Colonic mucosa (tissue), 4 donors: ENCODE measurements around the gene KCNN3. TPM values are rescaled to one million over a fixed set of nuclear protein-coding genes. Genes with fewer than 3 reads are reported as not detected.

Source experiments
- DNase-seq: peaks from one replicate; pipeline ENCODE4 v3.0.0-alpha.2; 2020
- H3K27ac ChIP-seq: fragments of 200-600 bp; one replicate; pipeline ENCODE4 v1.8.0; 2021
- H3K27me3 ChIP-seq: fragments of 200-600 bp; one replicate; pipeline ENCODE4 v1.8.0; 2021
- H3K36me3 ChIP-seq: fragments of 200-600 bp; one replicate; pipeline ENCODE4 v1.8.0; 2021
- H3K4me1 ChIP-seq: fragments of 200-600 bp; one replicate; pipeline ENCODE4 v1.8.0; 2021; ENCODE audit warnings: mild to moderate bottlenecking
- H3K4me3 ChIP-seq: fragments of 200-600 bp; one replicate; pipeline ENCODE4 v1.8.0; 2021
- H3K9ac ChIP-seq, 2 donors: one replicate each; pipeline ENCODE4 v1.7.0; 2013; ENCODE audit warnings: control low read depth in 2 of 2, low read depth in 2 of 2, low read length in 2 of 2
- H3K9me3 ChIP-seq: fragments of 200-600 bp; one replicate; pipeline ENCODE4 v1.8.0; 2021
- CTCF ChIP-seq: fragments of 200-600 bp; IDR thresholded peaks from one replicate; pipeline ENCODE4 v1.8.0; 2022; ENCODE audit warnings: antibody characterized with exemption, mild to moderate bottlenecking
- intact Hi-C: fragments of 100-400 bp; cut with DNase I; formaldehyde crosslinking; loops from one replicate; pipeline ENCODE4 v1.14.1; 2022
- total RNA-seq, 2 donors: library from RNA; stranded (reverse); fragmentation: NEBNext Ultra II Directional in 1 of 2; extraction: Animal tissue kit (Norgen Biotek cat#: 25700) in 1 of 2; gene quantifications; one replicate each; pipeline ENCODE4 v1.2.1, GENCODE V29; 2021
- donor health status: healthy.
- donor health status: DM: no; HTN: no; CAD: no.
- donor health status: DM: no; HTN: no; CAD: no.

KCNN3 gene
- total RNA-seq, 2 donors from 2014 or later: 0.99 to 2.5 TPM

- no peak for TF ChIP-seq CTCF
- H3K9ac ChIP-seq: no peak overlapping the region
- no peaks in the 10 kb centered on the region for H3K9me3 ChIP-seq
- no peaks in the 10 kb centered on the region for H3K36me3 ChIP-seq
- DNase-seq: no peak
- H3K27ac ChIP-seq: no peak overlapping the region
- no peaks in the 10 kb centered on the region for H3K27me3 ChIP-seq
- intact Hi-C loops: no loop called here
- no peaks in the 10 kb centered on the region for H3K4me1 ChIP-seq
- H3K4me3 ChIP-seq: no peak overlapping the region
These were observed 83.1 kb downstream of the KCNN3 start for GRCh38 chr1:154786804-154787570.

- Histone ChIP-seq H3K27me3 (no peaks in the 10 kb centered on the region), H3K27ac (no peak overlapping the region), H3K36me3 (no peaks in the 10 kb centered on the region), H3K4me1 (no peaks in the 10 kb centered on the region), H3K9me3 (no peaks in the 10 kb centered on the region), H3K4me3 (no peak overlapping the region), H3K9ac (no peak overlapping the region)
- intact Hi-C loops: no loop called here
- TF ChIP-seq CTCF: no peak
- no peak for DNase-seq
These were observed 85.1 kb downstream of the KCNN3 start for GRCh38 chr1:154784924-154785531.

- intact Hi-C loops: no loop called here
- Histone ChIP-seq H3K36me3 (no peaks in the 10 kb centered on the region), H3K4me1 (no peaks in the 10 kb centered on the region), H3K27ac (no peak overlapping the region), H3K27me3 (no peaks in the 10 kb centered on the region), H3K9me3 (no peaks in the 10 kb centered on the region), H3K9ac (no peak overlapping the region), H3K4me3 (no peak overlapping the region)
- DNase-seq: no peak
- no peak for TF ChIP-seq CTCF
These were observed 85.7 kb downstream of the KCNN3 start for GRCh38 chr1:154784416-154784815.

GRCh38 chr1:154783976-154784375 is 86.1 kb downstream of the KCNN3 start:
- H3K4me3 ChIP-seq: no peak overlapping the region
- H3K4me1 ChIP-seq: no peaks in the 10 kb centered on the region
- no peak overlapping the region for H3K9ac ChIP-seq
- no peaks in the 10 kb centered on the region for H3K9me3 ChIP-seq
- no peak for DNase-seq
- H3K36me3 ChIP-seq: no peaks in the 10 kb centered on the region
- H3K27ac ChIP-seq: no peak overlapping the region
- intact Hi-C loops: no loop called here
- H3K27me3 ChIP-seq: no peaks in the 10 kb centered on the region
- no peak for TF ChIP-seq CTCF

- Histone ChIP-seq H3K27me3 (no peaks in the 10 kb centered on the region), H3K27ac (no peak overlapping the region), H3K4me1 (no peaks in the 10 kb centered on the region), H3K9ac (no peak overlapping the region), H3K4me3 (no peak overlapping the region), H3K36me3 (no peaks in the 10 kb centered on the region), H3K9me3 (no peaks in the 10 kb centered on the region)
- intact Hi-C loops: no loop called here
- no peak for DNase-seq
- no peak for TF ChIP-seq CTCF
These were observed 89.5 kb downstream of the KCNN3 start for GRCh38 chr1:154780541-154780940.
